Inferior parietal cortex (tissue), 1 donor: ENCODE results near the gene PLAC9.
"Not testable (repeated sequence)": the region's sequence is repeated elsewhere in the genome, so short reads cannot be mapped to it uniquely, and the experiment has no call there.

Source experiments
- DNase-seq: peaks from one replicate; pipeline ENCODE4 v3.0.0-alpha.2; 2016; ENCODE audit errors: extremely low spot score

Gene PLAC9, protein sequence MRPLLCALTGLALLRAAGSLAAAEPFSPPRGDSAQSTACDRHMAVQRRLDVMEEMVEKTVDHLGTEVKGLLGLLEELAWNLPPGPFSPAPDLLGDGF

DNA sequence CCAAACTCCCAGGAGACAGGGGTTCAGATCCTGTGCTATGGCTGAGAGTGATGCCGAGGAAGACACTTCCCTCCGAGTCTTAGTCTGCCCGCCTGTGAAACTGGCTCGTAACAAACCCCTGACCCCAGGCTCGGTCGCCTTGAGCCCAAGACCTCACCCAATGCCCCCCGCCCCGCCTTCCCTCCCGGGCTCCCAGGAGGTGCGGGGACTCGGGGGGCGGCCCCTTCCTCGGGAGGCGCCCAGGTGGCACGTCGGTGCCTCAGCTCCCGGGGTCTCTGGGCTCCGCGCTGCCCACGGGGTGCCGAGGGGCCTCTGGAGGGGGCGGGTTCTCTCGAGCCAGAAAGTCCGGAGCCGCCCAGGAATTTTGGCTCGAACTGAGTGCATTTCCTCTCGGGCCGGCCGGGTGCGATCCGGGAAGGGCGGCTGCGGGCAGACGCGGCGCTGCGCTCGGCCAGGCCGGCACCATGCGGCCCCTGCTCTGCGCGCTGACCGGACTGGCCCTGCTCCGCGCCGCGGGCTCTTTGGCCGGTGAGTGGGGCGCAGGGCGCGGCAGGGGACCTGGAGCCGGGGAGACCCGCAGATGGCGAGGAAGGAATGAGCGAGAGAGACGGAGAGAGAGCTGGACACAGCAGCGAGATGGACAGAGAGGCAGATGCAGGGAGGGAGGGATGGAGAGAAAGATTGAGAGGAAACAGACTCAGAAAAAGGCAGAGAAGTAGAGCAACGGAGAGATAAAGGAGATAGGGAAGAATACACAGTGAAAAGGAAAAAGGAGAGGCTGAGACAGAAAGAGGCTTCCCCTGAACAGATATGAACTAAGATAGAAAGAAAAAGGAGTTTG is at the start of gene PLAC9:
Gene PLAC9 (plus strand): TSS at position 432 of the 841 bp plus-strand sequence. CDS start 33 bp downstream, at position 465.
- no peak for DNase-seq

DNA sequence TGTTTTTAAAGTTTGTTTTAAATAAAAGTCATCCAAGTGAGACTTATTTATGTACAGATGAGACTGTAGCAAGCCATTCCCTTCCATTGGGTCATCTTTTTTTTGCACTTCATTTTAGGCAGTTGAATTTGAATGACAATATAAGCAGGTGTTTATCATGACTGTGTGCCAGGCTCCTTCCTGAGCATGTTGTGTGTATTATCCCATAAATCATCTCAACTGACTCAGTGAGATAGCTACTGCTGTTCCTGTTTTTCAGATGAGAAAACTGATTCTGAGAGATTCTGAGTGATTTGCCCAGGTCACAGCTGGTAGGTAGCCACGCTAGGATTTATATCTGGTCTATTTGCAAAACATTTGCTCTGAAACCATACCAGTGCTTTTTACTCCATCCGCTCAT is 42.4 kb upstream of the PLAC9 start:
- DNase-seq = no peak

DNA sequence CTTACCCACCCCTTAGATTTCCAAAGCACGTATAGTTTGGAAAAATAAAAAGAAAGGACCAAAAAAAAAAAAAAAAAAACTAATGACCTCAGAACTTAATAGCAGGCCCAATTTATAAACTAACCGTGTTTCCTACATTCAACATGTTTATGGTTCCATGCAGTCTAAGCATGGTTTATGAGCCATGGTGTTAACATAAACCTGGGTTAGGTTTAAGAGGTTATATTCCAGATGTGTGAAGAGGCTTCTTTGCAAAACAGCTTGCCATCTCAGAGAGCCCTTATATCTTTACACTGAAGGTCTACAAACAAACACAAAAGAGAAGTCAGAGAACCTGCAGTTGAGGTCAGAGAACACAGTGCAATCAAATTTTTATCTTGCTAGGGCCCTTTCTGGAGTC is 38.3 kb upstream of the PLAC9 start:
- no peak for DNase-seq

DNA sequence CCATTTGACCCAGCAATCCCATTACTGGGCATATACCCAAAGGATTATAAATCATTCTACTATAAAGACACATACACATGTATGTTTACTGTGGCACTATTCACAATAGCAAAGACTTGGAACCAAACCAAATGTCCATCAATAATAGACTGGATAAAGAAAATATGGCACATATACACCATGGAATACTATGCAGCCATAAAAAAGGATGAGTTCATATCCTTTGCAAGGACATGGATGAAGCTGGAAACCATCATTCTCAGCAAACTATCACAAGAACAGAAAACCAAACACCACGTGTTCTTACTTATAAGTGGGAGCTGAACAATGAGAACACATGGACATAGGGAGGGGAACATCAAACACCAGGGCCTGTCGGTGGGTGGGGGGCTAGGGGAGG is 34.3 kb upstream of the PLAC9 start:
- not testable (repeated sequence) for DNase-seq

DNA sequence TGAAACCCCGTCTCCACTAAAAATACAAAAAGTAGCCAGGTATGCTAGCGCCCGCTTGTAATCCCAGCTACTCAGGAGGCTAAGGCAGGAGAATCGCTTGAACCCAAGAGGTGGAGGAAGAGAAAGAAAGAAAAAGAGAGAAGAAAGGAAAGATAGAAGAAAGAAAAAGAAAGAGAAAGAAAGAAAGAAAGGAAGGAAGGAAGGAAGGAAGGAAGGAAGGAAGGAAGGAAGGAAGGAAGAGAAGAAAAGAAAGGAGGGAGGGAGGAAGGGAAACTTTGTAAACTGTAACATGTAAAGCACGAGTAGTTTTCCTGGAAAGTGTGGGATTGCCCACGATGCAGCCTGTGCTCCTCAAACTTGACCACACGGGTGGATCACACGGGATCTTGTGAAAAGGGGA is 33.2 kb upstream of the PLAC9 start:
- not testable (repeated sequence) for DNase-seq

DNA sequence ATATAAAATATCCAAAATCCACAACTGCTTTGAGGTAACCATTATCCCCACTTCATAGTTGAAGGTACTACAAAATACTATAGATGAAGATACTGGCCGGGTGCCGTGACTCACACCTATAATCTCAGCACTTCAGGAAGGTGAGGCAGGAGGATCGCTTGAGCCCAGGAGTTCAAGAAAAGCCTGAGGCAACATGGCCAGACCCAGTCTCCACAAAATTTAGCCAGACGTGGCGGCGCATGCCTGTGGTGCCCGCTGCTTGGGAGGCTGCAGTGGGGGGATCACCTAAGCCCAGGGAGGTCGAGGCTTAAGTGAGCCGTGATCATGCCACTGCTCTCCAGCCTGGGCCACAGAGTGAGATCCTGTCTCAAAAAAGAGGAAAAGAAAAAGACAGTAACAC is 32.4 kb upstream of the PLAC9 start:
- no peak for DNase-seq

DNA sequence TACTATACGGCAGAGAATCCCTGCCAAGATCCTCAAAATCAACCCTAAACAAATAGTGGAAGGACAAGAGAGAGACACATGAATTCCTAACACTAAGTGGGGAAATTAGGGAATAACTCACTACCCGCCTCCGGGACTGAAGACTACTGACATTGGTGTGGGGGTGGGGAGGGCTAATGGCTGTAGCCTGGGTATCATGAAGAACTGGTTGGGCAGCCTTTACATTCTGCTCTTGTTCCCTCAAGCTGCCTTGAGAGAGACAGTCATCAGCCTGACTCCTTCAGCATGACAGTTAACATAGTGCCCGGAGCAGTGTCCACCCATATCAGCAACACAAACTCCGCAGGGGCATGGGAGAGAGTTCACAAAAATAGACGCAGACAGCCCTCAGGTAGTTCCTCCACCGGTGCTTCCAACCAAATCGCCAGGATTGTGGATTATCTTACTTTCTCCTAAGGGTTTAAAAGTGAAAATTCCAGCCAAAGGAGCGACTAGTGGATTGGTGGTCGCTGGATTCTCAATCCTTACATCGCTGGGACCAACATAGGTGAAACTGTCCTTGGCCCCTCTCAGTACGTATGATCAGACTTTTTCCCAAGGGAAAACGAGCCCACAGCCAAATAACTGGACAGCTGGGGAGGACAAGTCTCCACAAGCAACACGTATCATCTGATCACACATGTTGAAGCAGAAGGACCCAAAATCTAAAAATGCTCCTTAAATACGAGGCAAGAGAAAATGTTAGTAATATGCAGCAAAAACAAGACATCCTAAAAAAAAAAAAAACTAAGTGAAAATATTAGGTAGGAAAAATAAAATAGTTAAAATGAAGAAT is 31.5 kb upstream of the PLAC9 start:
- no peak for DNase-seq

DNA sequence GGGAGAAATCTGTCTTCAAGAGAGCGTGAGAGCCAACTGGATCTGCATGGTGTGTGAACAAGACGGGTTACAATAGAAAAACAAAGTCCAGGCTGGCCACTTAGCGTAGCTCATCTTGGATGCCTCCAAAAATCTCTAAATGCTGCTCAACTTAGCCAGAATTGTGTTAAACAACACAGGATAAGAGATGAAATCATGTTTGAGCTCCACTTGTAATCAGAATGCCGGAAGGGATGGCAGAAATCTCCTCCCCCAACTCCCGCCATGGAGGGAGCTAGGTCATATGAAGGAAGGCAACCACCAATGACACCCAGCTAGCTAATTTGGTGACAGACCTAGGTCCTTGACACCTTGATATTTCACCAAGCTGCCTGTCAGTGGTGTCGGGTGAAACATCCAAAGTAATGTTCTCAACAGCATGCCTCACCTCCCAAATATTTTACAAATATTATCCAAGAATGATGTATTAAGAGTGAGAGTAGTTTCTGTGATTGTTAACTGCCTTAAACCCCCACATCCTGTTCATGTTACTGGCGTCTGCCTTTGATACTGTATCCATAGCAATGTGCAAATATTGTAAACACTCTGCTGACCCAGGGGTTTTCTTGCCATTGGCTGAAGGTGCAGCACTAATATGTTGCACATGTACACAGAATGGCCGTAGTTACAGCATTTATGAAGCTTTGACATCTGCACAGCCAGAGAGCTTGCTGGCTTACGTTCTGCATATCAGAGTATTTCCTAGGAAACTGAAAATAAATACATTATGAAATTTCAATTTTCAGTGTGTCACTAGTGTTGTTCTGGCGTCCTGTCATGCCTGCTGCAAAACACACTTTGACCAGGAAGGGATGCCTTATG is 28.2 kb upstream of the PLAC9 start:
- no peak for DNase-seq

DNA sequence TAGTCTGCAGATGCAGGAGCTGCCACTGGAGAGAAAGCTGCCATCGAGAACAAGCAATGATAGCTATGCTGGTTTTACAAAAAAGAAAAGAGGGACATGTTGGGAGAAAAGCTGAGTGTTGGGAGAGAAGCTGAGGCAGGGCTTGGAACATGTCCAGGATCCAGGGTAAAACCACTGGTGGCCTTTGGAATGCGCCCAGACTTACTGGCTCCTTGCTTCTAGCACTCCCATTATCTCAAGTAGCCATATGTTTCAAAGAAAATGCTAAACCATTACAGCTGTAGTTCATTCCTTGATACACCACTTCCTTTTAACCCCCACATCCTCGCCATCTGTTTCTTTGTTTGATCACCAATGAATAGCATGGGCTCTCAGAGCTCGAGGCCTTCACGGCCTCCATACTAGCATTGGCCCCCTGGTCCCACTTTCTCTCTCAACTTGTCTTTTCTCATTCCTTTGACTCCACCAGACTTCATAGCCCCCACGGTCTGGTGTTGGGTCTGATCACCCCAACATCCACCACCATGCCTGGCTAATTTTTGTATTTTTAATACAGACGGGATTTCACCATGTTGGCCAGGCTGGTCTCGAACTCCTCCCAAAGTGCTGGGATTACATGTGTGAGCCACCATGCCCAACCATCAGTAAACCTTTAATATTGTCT is 23.8 kb upstream of the PLAC9 start:
- no peak for DNase-seq

DNA sequence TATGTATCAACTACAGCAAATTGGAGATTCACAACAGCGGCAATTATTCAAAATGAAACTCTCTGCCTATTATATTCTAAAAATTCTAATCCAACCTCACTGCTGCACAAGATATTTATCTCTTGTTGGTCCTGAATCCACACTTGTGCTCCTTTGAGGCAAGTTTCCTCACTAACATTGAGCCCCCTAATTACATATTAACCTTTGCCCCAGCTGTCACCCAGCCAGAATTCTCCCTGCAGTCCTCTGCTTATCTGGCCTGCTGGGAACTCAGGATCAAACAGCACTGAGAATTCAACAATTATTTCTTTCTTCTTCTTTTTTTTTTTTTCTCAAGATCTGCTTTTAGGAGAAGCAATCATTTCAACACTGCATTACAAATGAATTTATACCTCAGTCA is 21.5 kb upstream of the PLAC9 start:
- no peak for DNase-seq

DNA sequence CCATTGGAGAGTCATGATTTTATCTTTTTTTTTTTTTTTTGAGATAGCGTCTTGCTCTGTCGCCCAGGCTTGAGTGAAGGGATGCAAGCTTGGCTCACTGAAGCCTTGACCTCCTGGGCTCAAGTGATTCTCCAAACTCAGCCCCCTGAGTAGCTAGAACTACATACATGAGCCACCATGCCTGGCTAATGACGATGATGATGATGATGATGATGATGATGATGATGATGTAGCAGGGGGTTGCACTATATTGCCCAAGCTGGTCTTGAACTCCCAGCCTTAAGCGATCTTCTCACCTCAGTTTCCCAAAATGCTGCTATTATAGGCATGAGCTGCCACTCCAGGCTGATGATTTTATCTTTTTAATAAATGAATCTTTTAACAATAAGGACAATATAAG is 13.9 kb upstream of the PLAC9 start:
- no peak for DNase-seq

DNA sequence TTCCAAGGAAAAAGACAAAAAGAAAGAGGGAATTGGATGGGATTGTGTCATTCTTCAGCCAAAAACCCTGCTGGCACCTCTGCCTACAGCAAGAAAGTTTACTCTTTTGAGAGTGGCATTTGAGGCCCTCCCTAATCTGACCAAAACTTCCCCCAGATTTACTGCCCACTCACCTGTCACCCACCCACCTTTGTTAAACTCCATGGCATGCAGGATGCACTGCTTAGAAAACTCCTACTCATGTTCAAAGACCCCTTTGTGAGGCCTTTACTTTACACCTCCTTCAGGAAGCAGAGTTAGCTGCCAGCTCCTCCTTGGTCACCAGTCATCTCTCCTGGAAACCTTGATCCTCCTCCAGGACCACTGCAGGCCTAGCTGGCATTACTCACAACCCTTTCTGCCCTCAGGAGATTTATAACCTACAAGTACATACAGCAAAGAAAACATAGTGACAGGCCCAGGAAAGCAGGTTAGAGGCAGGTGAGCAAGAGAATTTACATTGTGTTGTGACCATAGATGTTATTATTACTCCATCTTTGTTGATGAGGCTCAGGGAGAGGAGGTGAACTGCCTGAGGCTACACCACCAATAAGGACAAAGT is 10.3 kb upstream of the PLAC9 start:
- DNase-seq = no peak

DNA sequence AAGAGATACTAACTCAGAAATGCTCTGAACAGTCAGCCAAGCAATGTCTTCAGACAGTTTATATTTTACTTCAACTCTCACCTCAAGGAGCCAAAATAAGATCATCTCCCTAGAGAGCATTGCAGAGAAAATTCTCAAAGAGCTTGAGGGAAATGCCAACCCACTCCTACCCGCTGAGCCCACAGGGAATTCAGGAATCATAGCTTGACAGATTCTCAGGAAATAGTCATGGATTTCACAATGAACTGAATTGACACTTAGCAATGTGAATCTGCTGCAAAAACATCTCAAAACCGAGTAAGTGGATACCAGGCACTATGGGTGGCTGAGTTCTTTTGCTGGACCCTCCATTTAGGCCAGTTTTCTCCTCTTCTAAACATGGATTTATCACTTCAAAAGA is 9.8 kb upstream of the PLAC9 start:
- DNase-seq = no peak

DNA sequence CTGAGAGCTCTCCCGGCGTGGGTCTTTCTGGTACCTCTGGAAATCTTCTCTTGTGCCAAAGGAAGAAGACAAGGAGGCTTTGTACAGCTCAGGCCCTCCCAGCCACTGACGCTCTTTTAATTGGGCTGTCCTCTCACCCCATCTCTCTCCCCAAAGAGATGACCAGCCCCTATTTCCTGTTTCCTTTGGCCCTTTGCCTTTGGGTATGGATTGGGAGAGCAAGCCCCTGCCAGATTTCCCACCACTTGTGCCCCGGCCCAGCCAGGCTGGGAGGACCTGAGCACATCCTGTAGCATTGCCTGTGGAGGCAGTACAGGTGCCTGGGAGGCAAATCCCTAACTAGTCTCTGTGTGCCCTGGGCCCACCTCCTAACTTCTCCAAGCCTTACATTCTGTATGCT is 5.7 kb upstream of the PLAC9 start:
- no peak for DNase-seq

DNA sequence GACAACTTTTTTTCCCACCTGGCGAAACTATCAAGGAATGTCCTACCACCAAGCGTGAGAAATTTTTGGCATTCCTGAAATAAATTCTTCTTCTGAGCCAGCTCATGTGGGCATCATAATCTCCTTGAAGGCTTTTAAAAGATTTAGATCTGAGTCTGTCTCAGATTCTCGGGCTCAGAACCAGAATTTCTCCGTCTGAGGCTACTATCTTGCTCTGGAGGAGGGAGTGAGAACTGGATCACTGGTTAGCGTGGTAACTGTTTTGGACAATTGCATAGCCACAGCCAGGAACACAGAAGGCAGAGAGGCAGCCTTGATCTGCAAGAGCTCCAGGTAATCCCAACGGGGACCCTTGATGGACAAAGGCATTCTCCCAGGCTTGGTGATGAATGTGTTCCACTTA is 1.0 kb upstream of the PLAC9 start:
- no peak for DNase-seq

DNA sequence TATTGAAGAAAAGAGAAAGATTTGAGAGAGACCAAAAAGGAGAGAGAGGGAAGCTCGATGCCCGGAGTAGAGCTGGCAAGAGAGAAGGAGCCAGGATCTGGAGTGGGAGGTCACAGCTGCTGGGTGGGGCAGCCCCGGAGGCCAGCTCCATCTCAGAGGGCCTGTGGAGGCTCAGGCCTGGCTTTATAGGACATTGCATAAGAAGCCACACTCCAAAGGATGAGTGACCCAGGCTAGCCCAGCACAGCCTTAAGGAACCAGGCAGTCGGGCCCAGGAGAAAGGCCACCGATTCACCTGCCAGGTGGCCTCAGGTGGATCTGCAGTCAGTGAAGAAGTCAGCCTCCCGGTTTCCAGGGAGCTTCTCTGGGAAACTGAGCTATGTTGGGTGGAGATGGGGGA is 676 bp downstream of the PLAC9 start:
- no peak for DNase-seq

DNA sequence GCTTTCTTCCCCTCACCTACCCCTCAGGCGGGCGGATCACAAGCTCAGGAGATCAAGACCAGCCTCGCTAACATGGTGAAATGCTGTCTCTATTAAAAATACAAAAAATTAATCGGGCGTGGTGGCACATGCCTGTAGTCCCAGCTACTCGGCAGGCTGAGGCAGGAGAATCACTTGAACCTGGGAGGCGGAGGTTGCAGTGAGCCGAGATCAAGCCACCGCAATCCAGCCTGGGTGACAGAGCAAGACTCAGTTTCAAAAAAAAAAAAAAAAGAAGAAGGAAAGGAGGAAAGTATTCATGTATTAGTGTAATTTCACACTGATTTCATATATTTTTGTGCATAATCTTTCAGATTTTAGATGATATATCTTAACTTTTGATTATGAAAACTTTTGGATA is 1.2 kb downstream of the PLAC9 start:
- not testable (repeated sequence) for DNase-seq

DNA sequence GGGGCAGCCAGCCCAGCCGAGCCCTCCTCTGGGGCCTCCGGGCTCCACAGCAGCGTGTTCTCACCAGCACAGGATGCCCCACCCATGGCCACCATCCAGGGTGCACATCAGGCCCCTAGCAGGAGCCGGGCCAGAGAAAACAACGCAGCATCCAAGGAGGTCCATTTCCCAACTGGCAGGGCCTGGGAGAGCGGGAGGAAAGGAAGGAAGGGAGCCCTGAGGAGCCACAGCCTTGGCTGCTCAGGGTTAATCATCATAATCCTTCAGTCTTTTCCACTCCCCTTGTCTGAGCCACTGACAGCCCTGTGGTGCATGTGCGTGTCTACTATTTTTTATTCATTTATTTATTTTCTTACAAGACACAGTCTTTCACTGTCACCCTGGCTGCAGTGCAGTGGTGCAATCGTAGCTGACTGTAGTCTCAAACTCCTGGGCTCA is 3.6 kb downstream of the PLAC9 start:
- DNase-seq = no peak

DNA sequence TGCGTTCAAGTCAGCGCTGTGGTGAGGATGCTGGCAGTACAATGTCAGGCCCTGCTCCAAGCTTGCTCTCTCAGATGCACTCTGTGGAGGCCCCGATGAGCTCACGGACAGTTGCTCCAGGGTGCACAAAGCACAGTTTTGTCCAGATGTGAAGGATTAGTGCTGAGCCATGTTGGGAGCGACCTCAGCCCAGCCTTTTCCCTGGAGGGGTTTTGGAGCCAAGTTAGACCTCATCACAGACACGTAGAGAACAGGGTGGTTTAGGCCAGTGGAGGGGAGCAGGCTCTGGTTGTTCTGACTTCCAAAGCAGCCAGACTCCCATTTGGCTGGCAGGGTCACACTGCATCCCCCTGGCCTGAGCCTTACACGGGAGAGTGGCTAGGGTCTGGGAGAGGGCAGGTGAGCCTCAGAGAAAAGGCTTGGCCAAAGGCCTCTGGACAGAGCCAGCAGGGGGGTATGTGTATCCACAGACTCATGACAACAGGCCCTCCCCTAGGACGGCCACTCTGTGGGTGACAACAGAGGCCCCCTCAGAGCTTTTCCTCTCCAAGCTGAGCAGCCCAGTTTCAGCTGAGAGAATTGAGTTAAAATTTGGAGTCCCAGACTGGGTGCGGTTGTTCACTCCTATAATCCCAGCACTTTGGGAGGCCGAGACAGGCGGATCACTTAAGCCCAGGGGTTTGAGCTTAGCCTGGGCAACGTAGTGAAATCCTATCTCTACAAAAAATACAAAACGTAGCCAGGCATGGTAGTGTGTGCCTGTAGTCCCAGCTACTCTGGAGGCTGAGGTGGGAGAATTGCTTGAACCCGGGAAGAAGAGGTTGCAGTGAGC is 4.7 kb downstream of the PLAC9 start:
- DNase-seq = no peak

DNA sequence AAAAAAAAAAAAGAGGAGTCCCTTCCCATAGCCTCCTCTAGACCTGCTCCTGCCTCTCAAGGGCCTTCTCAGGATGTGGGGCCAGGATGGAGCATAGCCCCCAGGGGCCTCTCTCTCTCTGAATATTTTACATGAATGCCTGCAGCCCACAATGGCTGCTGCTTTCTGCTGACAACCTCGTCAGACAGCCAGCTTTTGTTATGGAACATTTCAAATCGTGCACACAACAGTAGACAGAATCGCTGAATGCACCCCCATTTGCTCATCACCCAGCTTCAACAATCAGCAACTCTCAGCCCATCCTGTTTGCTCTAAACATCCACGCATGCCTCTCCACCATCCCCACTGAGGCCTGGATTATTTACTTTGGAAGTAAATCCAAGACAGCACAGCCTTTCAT is 5.4 kb downstream of the PLAC9 start:
- DNase-seq = no peak
